Heart right ventricle (tissue), 16 donors: ENCODE data around the gene TUBE1. TPM values are rescaled to one million over a fixed set of nuclear protein-coding genes. Genes with fewer than 3 reads are reported as not detected.

ENCODE experiments used
- ATAC-seq, 8 donors: fragments of 200-7000 bp; cut with Tn5 transposase; one replicate each; pipeline ENCODE4 v1.9.1; 2020; ENCODE audit warnings: mild to moderate bottlenecking in 8 of 8, moderate library complexity in 8 of 8, moderate number of reproducible peaks in 1 of 8
- DNase-seq, 2 donors: peaks; one replicate each; pipeline ENCODE4 v3.0.0-alpha.2; 2020
- H3K27ac ChIP-seq, 10 donors: fragments of 200-600 bp; sonication (generic) in 2 of 10; one replicate each; pipeline versions ENCODE4 v1.5.0 to v1.8.0; 2020 to 2022; ENCODE audit warnings: mild to moderate bottlenecking in 3 of 10
- H3K27me3 ChIP-seq, 7 donors: fragments of 200-600 bp; one replicate each; pipeline ENCODE4 v1.8.0; 2021 to 2022; ENCODE audit warnings: mild to moderate bottlenecking in 2 of 7
- H3K36me3 ChIP-seq, 9 donors: fragments of 200-600 bp; sonication (generic) in 1 of 9; one replicate each; pipeline versions ENCODE4 v1.5.0 to v1.8.0; 2020 to 2022; ENCODE audit warnings: mild to moderate bottlenecking in 2 of 9
- H3K4me1 ChIP-seq, 9 donors: fragments of 200-600 bp; sonication (generic) in 1 of 9; one replicate each; pipeline versions ENCODE4 v1.5.0 to v1.8.0; 2020 to 2022; ENCODE audit warnings: mild to moderate bottlenecking in 4 of 9
- H3K4me3 ChIP-seq, 10 donors: fragments of 200-600 bp; sonication (generic) in 2 of 10; one replicate each; pipeline versions ENCODE4 v1.5.0 to v1.8.0; 2020 to 2022; ENCODE audit warnings: mild to moderate bottlenecking in 7 of 10, moderate library complexity in 2 of 10
- H3K9me3 ChIP-seq, 11 donors: fragments of 200-600 bp in 10 of 11; sonication (generic) in 2 of 11; one replicate each; pipeline versions ENCODE4 v1.5.0 to v1.8.0; 2013 to 2022; ENCODE audit warnings: mild to moderate bottlenecking in 2 of 11, control low read depth in 1 of 11, moderate library complexity in 1 of 11
- CTCF ChIP-seq, 9 donors: fragments of 200-600 bp; sonication (generic) in 2 of 9; IDR thresholded peaks; one replicate each; pipeline versions ENCODE4 v1.5.0 to v1.8.0; 2021 to 2022; ENCODE audit warnings: antibody characterized with exemption in 9 of 9, mild to moderate bottlenecking in 5 of 9, moderate library complexity in 1 of 9
- WGBS, 2 donors: extraction: QIAGEN DNeasy Blood & Tissue Kit; methylation state at CpG; one replicate each; pipeline ENCODE4 v1.1.7; 2013; ENCODE audit warnings: inconsistent platforms in 1 of 2; 5-methylcytosine and 5-hydroxymethylcytosine counted together
- intact Hi-C, 10 donors: fragments of 100-400 bp; cut with DNase I; formaldehyde crosslinking; loops; one replicate each; pipeline versions ENCODE4 v1.11.1 to v1.14.2; 2022
- polyA plus RNA-seq, 2 donors: library from polyadenylated mRNA; stranded (reverse); fragments of 200-250 nt; gene quantifications; one replicate each; pipeline ENCODE4 v1.2.3, GENCODE V29; 2013
- total RNA-seq, 10 donors: library from RNA; stranded (reverse); fragmentation: NEBNext Ultra II Directional in 3 of 10; extraction: Animal tissue kit (Norgen Biotek cat#: 25700) in 3 of 10; gene quantifications; one replicate each; pipeline versions ENCODE4 v1.2.1 to v1.2.4, GENCODE V29; 2021 to 2023
- donor health status: Arrhythmogenic right ventricular cardiomyopathy.
- donor health status: ischemic (EF 13 %, LVEDD 7.1; RV severe dilation, severe dysfunction).
- donor health status: healthy with polysubstance abuse.
- donor health status: DM: no; HTN: yes; CAD: no.
- donor health status: DM: no; HTN: no; CAD: no.
- donor health status: ischemic (EF 25% LVEDD 6.9; RV normal size, moderate dysfunction).
- donor health status: ischemic (EF 25% LVEDD 5.7; RV mildly dilated, moderate dysfunction).
- donor health status: healthy.
- donor health status: DM: yes; HTN: yes; CAD: no.
- donor health status: Ischemic cardiomyopathy.
- donor health status: ischemic (EF 35%, LVEDD 5.7; RV mildly dilated, moderate dysfunction).
- donor health status: nonischemic (EF 11% LVEDD 7.7; RV severe dilation, severe dysfunction).
- donor health status: DM: yes; HTN: yes; CAD: no.
- donor health status: PGD.
- donor health status: ischemic (EF 29% LVEDD 5.4; RV normal size, mild dysfunction).
- donor health status: nonischemic (EF 23%, LVEDD 6.1; RV moderate dilation, normal function).

The TUBE1 gene
- total and polyA plus RNA-seq, 12 donors = 9.0 to 43.5 (median 22.6) TPM

GRCh38 chr6:112027942-112028674 is 59.2 kb downstream of the TUBE1 start:
- H3K27ac ChIP-seq = peak overlapping the region in 1 of 10 donors; percentile 49
- intact Hi-C loops = no loop called here
- H3K4me3 ChIP-seq = no peak overlapping the region
- H3K4me1 ChIP-seq = peaks cover 0 to 21% (median 9%) of the 10 kb centered on the region in 9 donors
- WGBS, 2 donors = 79 to 94% methylated on average over 3 of the region's 3 CpGs
- H3K36me3 ChIP-seq = no peaks in the 10 kb centered on the region
- peaks cover 0 to 6% (median 0%) of the 10 kb centered on the region in 7 donors for H3K27me3 ChIP-seq
- ATAC-seq (peak in 2 of 8 donors; percentile 33), DNase-seq (no peak)
- H3K9me3 ChIP-seq = peaks cover 0 to 10% (median 0%) of the 10 kb centered on the region in 11 donors
- TF ChIP-seq CTCF (IDR thresholded peaks at IDR 0.05) = no peak

- 96 to 98% methylated on average over 4 of the region's 4 CpGs for WGBS, 2 donors
- intact Hi-C loops = no loop called here
Observed at GRCh38 chr6:112026933-112027332, 60.3 kb downstream of the TUBE1 start.

GRCh38 chr6:112024464-112024863 is 62.8 kb downstream of the TUBE1 start:
- WGBS, 2 donors = 96 to 100% methylated on average over 4 of the region's 4 CpGs
- no peaks in the 10 kb centered on the region for H3K27me3 ChIP-seq
- peaks cover 0 to 10% (median 0%) of the 10 kb centered on the region in 11 donors for H3K9me3 ChIP-seq
- no peak overlapping the region for H3K27ac ChIP-seq
- no peak for TF ChIP-seq CTCF (IDR thresholded peaks at IDR 0.05)
- peaks cover 0 to 11% (median 6%) of the 10 kb centered on the region in 9 donors for H3K4me1 ChIP-seq
- ATAC-seq = no peak
- no peaks in the 10 kb centered on the region for H3K36me3 ChIP-seq
- DNase-seq = no peak
- intact Hi-C loops = no loop called here
- H3K4me3 ChIP-seq = no peak overlapping the region

More at GRCh38 chr6:112026933-112027332, 60.3 kb downstream of the TUBE1 start:
- ATAC-seq (no peak), DNase-seq (no peak)
- Histone ChIP-seq H3K36me3 (no peaks in the 10 kb centered on the region), H3K4me3 (no peak overlapping the region), H3K4me1 (peaks cover 0 to 20% (median 9%) of the 10 kb centered on the region in 9 donors), H3K9me3 (peaks cover 0 to 10% (median 0%) of the 10 kb centered on the region in 11 donors), H3K27ac (peak overlapping the region in 1 of 10 donors; percentile 49), H3K27me3 (peaks cover 0 to under 1% (median 0%) of the 10 kb centered on the region in 7 donors)
- TF ChIP-seq CTCF (IDR thresholded peaks at IDR 0.05) = no peak

GRCh38 chr6:112022749-112023148 is 64.5 kb downstream of the TUBE1 start:
- no peak for ATAC-seq
- H3K4me3 ChIP-seq = no peak overlapping the region

More at GRCh38 chr6:112022749-112023148, 64.5 kb downstream of the TUBE1 start:
- intact Hi-C loops = no loop called here
- H3K27me3 ChIP-seq = no peaks in the 10 kb centered on the region
- DNase-seq = no peak
- H3K9me3 ChIP-seq = peaks cover 0 to 10% (median 0%) of the 10 kb centered on the region in 11 donors
- no peak overlapping the region for H3K27ac ChIP-seq
- H3K36me3 ChIP-seq = no peaks in the 10 kb centered on the region
- no peak for TF ChIP-seq CTCF (IDR thresholded peaks at IDR 0.05)
- H3K4me1 ChIP-seq = peaks cover 0 to 24% (median 16%) of the 10 kb centered on the region in 9 donors
